Activated gamma-delta T cell (primary cell): ENCODE measurements around the gene ANXA6.
"Not testable (repeated sequence)": the region's sequence is repeated elsewhere in the genome, so short reads cannot be mapped to it uniquely, and the experiment has no call there.

Experiments
- DNase-seq: peaks from one replicate; lab custom pipeline; 2025; lab: John Stamatoyannopoulos, UW
- total RNA-seq, 2 donors: gene quantifications; one replicate each; lab custom pipeline; 2026; lab: John Stamatoyannopoulos, UW

ANXA6 gene
- 464 to 467 reads per million in 2 donors for total RNA-seq

DNA sequence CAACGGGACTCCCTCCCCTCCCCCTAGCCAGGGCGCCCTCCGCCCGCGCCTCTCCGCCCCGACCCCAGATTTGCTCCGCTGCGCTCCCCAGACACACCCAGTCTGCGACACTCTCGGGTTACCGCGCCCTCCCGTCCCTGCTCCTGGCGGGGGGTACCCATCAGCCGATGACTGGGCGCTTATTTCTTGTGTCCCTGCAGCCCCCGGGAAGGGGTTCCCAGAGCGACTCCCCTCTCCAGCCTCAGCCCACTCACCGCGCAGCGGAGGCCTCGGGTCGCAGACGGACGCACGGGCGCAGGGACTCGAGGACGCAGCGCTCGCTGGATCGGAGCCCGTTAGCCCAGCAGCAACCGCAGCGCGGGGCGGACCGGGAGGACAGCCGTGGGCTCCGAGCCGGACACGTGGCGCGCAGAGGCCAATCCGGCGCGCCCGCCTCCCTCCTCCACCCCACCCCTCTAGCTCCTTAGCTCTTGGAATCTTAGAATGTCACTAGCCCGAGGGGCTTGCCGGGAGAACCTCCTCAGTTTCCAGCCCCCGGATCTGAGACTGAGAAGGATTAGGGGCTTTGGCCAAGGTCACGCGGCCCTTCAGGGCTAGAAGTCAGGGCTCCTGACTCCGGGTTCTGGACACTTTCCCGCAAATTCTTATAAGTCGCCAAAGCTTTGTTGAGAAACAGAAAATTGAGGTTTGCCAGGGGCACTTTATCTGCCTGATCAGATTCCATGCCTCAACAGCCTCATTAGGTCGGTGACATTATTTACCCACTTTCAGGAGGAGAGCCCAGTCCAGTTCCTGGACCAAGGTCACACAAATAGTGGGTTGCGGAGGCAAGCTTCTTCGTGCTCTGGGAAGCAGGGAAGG is at the start of gene ANXA6:
TSS of gene ANXA6 (minus strand) at position 354 of the 861 bp plus-strand sequence. CDS start 9,878 bp downstream, outside the sequence.
- peak; percentile 62 for DNase-seq

DNA sequence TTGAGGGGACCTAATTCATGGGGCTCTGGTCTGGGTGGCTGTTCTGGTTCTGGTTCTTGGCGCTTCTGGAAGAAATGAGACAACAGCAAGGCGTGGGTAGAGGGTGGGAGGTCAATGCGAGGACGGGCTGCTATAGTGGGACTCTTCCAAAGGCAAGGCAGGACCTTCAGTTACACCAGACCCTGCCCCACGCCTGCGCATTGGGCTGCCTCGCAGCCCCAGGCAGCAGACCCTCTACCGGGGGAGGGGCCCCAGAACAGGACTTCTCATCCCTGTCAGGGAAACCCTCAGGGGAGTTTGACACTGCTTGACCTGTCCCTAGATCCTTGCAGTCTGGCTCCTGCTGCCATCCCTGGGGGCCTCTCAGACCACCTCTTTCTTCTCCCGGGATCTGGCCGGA is 47.8 kb upstream of the ANXA6 start:
- DNase-seq, result no peak

DNA sequence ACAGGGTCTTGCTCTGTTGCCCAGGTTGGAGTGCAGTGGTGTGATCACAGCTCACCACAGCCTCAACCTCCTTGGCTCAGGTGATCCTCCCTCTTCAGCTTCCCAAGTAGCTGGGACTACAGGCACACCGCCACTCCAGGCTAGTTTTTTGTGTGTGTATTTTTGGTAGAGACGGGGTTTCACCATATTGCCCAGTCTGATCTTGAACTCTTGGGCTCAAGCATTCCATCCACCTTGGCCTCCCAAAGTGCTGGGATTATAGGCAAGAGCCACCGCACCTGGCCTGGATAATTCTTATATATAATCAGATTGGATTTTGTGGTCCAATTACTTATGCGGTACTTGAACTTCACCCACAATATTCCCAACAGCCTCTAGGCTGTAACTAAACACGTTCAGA is 46.5 kb upstream of the ANXA6 start:
- no peak for DNase-seq

DNA sequence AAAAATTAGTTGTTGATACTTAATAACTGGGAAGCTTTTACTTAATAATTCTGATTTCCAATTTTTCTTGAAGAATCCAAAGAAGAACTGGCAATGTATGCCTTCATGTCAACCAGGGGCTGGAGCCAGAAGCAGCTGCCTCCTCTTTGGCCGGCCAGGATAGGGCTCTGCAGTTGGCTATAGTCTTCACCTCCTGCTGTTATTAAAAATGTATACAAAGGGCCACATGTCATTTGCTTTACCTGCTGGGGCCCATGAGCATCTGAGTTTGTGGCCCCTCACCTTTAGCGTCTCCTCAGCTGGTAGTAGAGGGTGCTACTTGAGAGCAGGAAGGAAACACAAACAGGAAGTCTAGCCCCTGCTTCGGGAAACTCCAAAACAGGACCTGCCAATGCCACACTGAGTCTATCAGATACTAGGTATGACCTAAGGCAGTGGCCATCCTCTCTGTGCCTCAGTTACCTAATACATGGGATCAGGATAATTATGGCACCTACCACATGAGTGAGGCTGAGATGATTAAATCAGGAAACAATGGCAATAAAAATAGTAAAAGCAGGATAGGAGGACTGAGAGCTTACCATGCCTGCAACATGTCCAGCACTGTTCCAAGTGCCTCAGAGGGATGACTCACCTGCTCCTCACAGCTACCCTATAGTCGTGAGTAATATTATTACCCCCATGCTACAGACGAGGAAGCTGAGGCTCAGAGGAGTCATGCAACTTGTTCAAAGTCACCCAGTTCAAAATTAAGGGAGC is 45.0 kb upstream of the ANXA6 start:
- no peak for DNase-seq

DNA sequence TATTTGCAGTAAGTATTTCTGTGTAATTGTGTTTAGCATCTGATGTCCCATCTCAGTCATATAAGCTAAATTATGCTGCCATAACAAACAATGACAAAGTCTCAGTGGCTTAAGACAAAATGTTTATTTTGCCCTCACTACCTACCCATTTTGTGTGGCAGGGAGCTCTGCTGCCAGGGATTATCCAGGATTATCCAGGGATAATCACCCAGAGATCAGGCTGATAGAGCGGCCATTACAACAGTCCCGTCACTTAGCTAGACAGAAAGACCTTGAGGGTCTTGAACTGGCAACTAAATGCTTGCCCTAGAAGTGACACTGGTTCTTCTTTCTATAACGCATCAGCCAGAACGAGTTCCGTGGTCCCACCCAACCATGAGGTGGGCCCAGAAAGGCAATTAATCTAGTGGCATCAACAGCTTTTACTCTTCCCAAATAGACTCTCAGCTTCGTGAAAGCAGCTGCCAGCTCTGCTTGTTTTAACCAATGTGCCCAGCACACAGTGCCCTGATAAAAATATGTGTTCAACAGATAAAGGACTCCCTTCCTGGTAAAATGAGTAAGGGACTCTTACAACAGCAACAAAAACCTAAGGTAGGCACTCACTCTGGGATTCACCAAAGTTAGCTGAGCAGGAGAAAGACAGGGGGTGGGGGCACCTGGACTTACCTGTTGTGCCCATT is 43.5 kb upstream of the ANXA6 start:
- DNase-seq, result no peak

DNA sequence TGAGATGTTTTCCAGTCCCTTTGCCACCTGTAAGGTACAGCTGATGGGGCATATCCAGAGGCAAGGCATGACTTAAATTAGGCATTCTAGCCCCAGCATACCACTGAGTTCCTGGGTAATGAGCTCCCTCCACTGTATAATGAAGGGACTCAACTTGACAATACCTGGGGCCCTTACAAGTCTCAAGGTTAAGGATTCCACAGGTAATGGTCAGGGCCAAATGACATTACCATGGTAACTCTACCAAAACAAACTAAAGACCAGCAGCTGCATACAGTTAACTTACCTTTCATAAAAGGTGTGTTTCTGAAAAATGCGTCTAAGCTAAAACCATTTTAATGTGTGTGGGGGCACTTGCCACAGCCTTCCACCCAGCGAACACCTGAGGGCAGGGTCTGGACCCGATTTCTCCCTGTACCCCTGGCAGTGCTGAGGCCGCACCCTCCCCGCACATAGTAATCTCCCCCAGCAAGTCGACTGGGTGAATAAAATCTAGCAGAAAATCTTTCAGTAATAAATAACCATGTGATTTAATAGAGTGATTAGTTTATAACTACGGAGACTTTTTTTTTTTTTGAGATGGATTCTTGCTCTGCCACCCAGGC is 42.1 kb upstream of the ANXA6 start:
- DNase-seq, result no peak

DNA sequence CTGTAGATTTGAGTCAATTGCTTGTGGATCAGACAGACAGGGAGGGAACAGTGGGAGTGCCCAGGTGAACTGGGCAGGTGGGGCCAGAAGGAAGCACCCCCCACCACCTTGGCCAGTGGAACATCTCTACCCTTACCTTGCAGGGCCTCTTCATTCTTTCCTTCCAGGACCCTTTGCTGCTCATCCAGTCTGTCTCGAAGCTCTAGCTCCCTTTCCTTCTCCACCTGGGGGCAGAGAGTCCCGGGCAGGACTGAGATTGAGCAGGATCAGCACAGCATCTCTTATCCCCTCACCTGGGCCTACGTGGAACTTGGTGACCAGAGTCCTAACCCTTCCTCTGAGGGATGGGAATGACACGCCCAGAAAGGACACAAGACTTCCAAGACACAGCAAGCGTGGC is 41.3 kb upstream of the ANXA6 start:
- DNase-seq, result no peak

DNA sequence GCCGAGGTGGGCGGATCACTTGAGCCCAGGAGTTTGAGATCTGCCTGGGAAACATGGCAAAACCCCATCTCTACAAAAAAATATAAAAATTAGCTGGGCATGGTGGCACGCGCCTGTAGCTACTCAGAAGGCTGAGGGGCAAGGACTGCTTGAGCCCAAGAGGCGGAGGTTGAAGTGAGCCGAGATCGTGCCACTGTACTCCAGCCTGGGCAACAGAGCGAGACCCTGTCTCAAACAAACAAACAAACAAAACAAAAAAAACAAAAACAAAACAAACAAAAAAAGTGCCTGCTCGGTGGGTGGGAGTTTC is 39.7 kb upstream of the ANXA6 start:
- DNase-seq, result not testable (repeated sequence)

DNA sequence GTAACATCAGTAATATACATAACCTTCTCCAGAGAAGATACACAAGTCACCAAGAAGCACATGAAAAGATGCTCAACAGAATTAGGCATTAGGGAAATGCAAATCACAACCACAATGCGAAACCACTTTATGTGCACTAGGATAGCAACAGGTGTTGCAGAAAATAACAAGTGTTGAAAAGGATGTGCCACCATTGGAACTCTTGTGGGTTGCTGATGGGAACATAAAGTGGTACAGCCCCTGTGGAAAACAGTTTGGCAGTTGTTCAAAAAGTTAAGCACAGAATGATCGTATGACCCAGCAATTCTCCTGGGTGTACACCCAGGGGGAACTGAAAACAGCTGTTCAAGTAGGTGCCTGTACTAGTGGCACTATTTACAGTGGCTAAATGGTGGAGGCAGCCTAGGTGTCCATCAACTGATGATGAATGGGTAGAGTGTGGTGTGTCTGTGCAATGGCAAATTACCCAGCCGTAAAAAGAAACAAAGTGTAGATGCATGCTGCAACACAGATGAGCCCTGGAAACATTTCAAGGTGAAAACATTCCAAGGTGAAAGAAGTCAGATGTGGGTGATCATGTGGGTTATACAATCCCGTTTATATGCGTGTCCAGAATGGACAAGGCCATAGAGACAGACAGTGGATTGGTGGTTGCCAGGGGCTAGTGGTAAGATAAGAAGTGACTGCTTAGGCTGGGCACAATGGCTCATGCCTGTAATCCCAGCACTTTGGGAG is 39.1 kb upstream of the ANXA6 start:
- DNase-seq, result no peak

DNA sequence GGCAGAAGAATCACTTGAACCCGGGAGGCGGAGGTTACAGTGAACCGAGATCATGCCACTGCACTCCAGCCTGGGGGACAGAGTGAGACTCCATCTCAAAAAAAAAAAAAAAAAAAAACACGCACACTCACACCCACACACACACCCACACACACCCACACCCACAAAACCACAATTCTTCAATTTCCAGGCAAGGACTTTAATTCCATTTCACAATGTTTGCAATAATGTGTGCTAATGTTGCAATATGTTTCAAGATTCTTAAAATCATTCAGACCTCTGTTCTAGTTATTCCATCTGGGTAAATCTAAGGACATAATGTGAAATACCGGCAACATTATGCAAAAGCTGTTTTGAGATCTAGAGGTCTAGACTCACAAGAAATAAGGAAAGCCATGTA is 38.0 kb upstream of the ANXA6 start:
- no peak for DNase-seq

DNA sequence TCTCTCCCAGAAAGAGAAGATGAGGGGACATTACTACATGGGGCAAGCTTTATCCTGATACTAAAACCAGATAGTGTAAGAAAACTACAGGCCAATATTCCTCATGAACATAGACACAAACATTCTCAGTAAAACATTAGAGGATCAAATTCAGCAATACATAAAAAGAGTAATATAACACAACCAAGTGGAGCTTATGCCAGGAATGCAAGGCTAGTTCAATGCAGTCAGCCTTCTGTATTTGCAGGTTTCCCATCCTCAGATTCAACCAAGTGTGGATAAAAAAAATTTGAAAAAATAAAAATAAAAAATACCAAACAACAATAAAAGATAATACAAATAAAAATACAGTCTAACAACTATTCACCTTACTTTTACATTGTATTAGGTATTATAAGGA is 35.0 kb upstream of the ANXA6 start:
- no peak for DNase-seq

DNA sequence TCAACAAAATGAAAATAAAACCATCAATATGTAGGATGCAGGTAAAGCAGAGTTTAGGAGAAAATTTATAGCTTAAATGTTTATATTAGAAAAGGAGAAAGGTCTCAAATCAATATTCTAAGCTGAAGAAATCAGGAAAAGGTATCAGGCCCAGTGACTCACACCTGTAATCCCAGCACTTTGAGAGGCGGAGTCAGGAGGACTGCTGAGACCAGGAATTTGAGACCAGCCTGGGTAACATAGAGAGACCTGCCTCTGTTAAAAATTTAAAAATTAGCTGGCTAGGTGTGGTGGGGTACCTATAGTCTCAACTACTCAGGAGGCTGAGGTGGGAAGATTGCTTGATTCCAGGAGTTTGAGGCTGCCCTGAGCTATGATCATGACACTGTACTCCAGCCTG is 34.1 kb upstream of the ANXA6 start:
- no peak for DNase-seq

DNA sequence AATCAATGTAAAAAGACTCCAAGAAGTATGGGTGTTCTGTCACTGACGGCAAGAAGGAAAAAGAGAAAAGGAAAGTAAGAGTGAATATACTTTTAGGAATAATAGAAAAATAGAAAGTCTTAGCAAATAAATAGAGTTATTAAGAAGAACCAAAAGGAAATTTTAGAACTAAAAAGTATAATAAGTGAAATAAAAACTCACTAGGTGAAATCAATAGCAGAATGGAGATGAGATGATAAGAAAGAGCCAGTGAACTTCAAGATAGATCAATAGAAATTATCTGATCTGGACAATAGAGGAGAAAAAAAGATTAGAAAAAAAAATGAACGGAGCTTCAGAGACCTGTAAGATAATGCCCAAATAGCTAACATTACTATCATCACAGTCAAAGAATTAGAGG is 31.6 kb upstream of the ANXA6 start:
- no peak for DNase-seq

DNA sequence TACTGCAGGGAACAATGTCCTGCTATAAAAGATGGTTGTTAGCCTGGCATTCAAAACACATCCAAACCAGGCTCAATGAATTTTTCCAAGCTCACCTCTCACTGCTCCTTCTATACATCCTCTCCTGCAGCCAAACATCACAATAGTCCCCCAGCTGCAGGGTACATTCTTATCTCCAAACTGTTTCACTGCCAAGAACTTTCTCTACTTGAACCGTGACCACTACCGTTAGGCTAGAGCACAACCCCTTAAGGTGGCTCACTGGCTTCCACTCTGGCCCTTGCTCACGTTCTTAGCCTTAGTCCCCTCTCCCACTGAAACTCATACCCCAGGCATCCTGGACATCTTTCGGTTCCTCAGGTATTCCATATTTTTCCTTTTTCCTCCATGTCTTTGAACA is 29.0 kb upstream of the ANXA6 start:
- DNase-seq, result no peak

DNA sequence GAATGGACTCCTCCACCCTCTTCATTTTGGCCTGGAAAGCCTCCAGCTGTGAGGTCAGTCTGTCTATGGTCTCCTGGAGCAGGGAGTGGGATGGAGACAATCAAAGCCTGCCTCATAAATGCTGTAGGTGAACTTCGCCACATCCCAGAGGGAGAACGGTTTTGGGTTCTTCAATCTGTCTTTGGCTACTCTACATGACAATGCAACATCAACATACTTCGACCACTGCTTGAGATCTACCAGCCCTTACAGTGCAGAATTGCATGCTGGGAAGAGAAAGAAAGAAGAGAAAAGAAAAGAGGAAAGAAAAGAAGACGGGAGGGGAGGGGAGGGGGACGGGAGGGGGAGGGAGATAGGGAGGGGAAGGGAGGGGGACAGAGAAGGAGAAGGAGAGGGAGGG is 28.5 kb upstream of the ANXA6 start:
- DNase-seq, result no peak

DNA sequence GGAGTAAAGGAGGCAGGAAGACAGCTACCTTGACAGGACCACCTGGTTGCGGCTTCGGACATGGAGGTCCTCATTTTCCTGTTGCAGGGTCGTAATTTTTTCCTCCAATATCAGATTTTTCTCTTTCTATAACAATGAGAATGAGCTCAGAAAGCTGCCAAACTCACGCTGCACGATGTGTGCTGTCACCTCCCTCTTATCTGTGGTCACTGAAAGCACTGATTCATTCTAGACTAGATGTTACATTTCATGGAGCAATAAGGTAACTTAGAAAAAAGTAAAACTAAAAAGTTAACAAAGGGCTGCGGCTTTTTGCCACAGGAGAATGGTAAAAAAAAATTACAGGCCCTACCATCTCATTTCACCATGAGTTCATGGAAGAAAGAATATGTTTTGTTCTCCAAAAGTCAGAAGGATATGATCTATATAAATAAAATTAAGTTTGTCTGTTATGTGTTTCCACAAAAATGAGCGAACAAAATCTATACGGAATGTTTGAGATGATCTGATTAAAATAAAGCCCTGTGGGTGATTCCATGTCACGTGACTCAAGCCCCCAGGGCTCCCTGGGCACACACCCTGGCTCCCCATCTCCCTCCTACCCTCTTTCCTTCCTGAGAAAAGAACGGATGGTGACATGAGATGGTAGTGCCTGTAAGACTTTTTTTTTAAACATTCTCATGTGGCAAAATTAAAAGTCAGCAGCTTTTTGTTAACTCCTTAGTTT is 26.9 kb upstream of the ANXA6 start:
- no peak for DNase-seq

DNA sequence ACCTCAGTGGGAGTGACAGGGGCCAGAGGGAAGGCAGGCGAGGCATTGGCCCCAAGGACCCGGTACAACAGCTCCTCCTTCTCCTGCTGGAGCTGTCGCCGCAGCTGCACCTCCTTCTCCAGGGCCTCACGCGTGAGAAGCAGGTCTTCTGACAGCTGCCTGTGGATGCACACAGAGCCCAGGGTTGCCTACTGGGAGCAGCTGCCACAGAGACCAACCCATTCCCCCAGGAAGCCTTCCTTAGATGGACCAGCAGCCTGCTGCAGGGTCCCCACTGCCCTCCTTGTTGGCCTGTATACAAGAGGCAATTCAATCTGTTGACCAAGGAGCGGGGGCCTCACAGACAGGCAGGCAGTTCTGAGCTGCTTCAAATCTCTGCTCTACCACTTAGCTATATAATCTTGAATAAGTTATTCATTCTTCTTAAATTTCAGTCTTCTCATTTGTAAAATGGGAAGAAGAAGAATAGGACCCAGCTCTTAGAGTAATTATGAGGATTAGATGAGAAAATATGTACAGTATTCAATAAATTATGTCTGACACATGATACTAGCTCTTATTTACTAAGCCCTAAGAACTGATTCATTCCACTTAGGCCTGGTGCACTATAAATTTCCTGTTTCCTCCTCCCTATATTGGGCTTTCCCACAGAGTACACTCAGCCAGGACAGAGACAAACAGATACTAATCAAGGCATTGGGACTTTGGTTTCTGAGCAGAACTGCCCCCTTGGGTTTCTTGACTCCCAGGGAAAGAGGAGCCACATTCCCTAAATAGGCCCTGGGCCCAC is 26.1 kb upstream of the ANXA6 start:
- no peak for DNase-seq

DNA sequence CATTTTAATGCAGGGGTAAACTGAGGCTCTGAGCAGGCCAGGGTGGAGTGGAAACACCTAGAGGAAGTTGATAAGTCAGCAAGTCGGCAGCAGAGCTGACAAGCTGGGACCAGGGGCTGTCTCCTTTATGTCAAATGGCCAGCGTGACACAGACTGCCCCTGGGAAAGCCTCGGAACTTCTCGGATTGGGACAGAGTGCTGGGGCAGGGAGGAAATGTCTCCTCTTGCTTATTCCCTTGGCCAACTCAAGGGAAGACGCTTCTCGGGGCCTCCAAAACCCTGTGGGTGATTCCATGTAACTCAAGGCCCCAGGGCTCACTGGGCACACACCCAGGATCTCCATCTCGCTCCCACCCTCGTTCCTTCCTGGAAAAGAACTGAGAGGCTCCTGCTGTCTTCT is 25.4 kb upstream of the ANXA6 start:
- no peak for DNase-seq

DNA sequence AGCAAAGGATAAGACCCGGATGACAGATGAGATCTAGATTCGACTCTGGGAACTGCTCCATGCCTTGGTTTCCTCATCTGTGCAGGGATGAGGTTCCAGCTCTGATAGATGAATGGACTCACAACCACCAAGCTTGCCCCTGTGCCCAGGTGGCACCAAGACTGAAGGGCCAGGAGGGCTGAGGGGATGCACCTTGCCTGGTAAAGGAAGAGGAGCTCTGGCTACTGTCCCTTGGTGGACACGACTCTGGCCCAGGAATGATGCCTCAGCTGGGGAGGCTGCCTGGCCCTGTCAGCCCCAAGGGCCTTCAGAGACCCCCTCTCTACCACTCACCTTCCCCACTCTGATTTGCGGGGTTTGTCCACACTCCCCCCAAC is 24.9 kb upstream of the ANXA6 start:
- DNase-seq, result no peak

DNA sequence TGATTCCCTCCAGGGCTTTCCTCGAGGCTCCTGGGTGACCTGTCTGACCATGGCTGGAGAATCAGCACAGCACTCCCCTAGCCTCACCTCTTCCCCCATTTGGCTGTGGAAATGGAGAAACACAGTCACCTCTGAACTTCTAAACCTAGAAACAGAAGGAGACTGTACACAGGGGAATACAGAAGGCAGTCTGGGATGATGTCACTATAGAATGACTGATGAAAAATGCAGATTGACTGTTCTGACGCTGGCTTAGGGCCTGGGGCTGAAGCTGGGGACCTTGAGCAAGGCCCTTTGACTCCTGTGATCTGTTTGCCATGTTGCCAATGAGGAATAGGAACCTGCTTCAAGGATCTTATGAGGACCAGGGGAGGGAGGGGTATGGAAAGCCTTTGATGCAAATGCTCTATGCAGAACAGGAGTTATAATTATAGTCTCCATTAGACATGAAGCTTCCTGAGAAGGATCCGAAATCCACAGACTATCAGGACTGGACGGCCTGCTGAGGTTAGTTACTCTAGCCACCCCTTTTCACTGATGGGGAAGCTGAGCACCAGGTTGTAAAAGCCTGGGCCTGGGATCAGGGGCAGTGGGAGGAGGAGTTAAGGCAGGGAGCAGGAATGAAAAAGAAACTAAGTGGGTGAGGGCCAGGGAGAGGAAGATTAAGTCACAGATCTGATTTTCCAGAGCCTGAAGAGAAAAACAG is 24.4 kb upstream of the ANXA6 start:
- DNase-seq, result no peak
